Heart right ventricle (tissue), 16 donors: ENCODE data around the gene PTPRN2. TPM values are rescaled to one million over a fixed set of nuclear protein-coding genes. Genes with fewer than 3 reads are reported as not detected.
"Not testable (repeated sequence)": the region's sequence is repeated elsewhere in the genome, so short reads cannot be mapped to it uniquely, and the experiment has no call there.

Experiments used
- ATAC-seq, 8 donors: fragments of 200-7000 bp; cut with Tn5 transposase; one replicate each; pipeline ENCODE4 v1.9.1; 2020; ENCODE audit warnings: mild to moderate bottlenecking in 8 of 8, moderate library complexity in 8 of 8, moderate number of reproducible peaks in 1 of 8
- DNase-seq, 2 donors: peaks; one replicate each; pipeline ENCODE4 v3.0.0-alpha.2; 2020
- H3K27ac ChIP-seq, 10 donors: fragments of 200-600 bp; sonication (generic) in 2 of 10; one replicate each; pipeline versions ENCODE4 v1.5.0 to v1.8.0; 2020 to 2022; ENCODE audit warnings: mild to moderate bottlenecking in 3 of 10
- H3K27me3 ChIP-seq, 7 donors: fragments of 200-600 bp; one replicate each; pipeline ENCODE4 v1.8.0; 2021 to 2022; ENCODE audit warnings: mild to moderate bottlenecking in 2 of 7
- H3K36me3 ChIP-seq, 9 donors: fragments of 200-600 bp; sonication (generic) in 1 of 9; one replicate each; pipeline versions ENCODE4 v1.5.0 to v1.8.0; 2020 to 2022; ENCODE audit warnings: mild to moderate bottlenecking in 2 of 9
- H3K4me1 ChIP-seq, 9 donors: fragments of 200-600 bp; sonication (generic) in 1 of 9; one replicate each; pipeline versions ENCODE4 v1.5.0 to v1.8.0; 2020 to 2022; ENCODE audit warnings: mild to moderate bottlenecking in 4 of 9
- H3K4me3 ChIP-seq, 10 donors: fragments of 200-600 bp; sonication (generic) in 2 of 10; one replicate each; pipeline versions ENCODE4 v1.5.0 to v1.8.0; 2020 to 2022; ENCODE audit warnings: mild to moderate bottlenecking in 7 of 10, moderate library complexity in 2 of 10
- H3K9me3 ChIP-seq, 11 donors: fragments of 200-600 bp in 10 of 11; sonication (generic) in 2 of 11; one replicate each; pipeline versions ENCODE4 v1.5.0 to v1.8.0; 2013 to 2022; ENCODE audit warnings: mild to moderate bottlenecking in 2 of 11, control low read depth in 1 of 11, moderate library complexity in 1 of 11
- WGBS, 2 donors: extraction: QIAGEN DNeasy Blood & Tissue Kit; methylation state at CpG; one replicate each; pipeline ENCODE4 v1.1.7; 2013; ENCODE audit warnings: inconsistent platforms in 1 of 2; 5-methylcytosine and 5-hydroxymethylcytosine counted together
- intact Hi-C, 10 donors: fragments of 100-400 bp; cut with DNase I; formaldehyde crosslinking; loops; one replicate each; pipeline versions ENCODE4 v1.11.1 to v1.14.2; 2022
- polyA plus RNA-seq, 2 donors: library from polyadenylated mRNA; stranded (reverse); fragments of 200-250 nt; gene quantifications; one replicate each; pipeline ENCODE4 v1.2.3, GENCODE V29; 2013
- total RNA-seq, 10 donors: library from RNA; stranded (reverse); fragmentation: NEBNext Ultra II Directional in 3 of 10; extraction: Animal tissue kit (Norgen Biotek cat#: 25700) in 3 of 10; gene quantifications; one replicate each; pipeline versions ENCODE4 v1.2.1 to v1.2.4, GENCODE V29; 2021 to 2023
- TF ChIP-seq, protein P1 (sequence below), 9 donors: fragments of 200-600 bp; sonication (generic) in 2 of 9; IDR thresholded peaks; one replicate each; pipeline versions ENCODE4 v1.5.0 to v1.8.0; 2021 to 2022; ENCODE audit warnings: antibody characterized with exemption in 9 of 9, mild to moderate bottlenecking in 5 of 9, moderate library complexity in 1 of 9
- donor health status: Arrhythmogenic right ventricular cardiomyopathy.
- donor health status: ischemic (EF 13 %, LVEDD 7.1; RV severe dilation, severe dysfunction).
- donor health status: healthy with polysubstance abuse.
- donor health status: DM: no; HTN: yes; CAD: no.
- donor health status: DM: no; HTN: no; CAD: no.
- donor health status: ischemic (EF 25% LVEDD 6.9; RV normal size, moderate dysfunction).
- donor health status: ischemic (EF 25% LVEDD 5.7; RV mildly dilated, moderate dysfunction).
- donor health status: healthy.
- donor health status: DM: yes; HTN: yes; CAD: no.
- donor health status: Ischemic cardiomyopathy.
- donor health status: ischemic (EF 35%, LVEDD 5.7; RV mildly dilated, moderate dysfunction).
- donor health status: nonischemic (EF 11% LVEDD 7.7; RV severe dilation, severe dysfunction).
- donor health status: DM: yes; HTN: yes; CAD: no.
- donor health status: PGD.
- donor health status: ischemic (EF 29% LVEDD 5.4; RV normal size, mild dysfunction).
- donor health status: nonischemic (EF 23%, LVEDD 6.1; RV moderate dilation, normal function).

PTPRN2 gene
- total and polyA plus RNA-seq, 12 donors: 0.82 to 1.8 (median 1.3) TPM

DNA sequence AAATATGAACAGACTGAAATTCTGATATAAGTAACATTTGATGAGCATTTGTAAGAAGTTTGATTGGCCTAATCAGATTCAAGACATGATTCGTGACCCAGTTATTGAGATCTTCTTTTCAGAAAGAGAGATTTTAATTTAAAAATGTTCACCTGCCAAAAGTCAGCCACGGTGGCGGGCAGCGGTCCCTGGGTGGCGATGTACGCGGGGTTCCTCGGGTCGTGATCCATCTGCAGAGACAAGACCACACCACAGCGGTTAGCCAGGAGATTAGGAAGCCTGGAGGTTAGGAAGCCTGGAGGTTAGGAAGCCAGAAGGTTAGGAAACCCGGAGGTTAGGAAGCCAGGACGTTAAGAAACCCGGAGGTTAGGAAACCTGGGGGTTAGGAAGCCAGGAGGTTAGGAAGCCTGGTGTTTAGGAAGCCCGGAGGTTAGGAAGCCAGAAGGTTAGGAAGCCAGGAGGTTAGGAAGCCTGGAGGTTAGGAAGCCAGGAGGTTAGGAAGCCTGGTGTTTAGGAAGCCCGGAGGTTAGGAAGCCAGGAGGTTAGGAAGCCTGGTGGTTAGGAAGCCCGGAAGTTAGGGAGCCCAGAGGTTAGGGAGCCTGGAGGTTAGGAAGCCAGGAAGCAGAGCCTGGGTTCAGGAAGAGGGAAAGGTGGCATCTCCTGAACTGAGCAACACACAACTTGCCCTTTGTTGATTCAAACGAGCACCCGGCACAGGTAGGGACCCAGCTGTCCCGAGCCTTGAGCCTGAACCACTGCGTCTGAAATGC, 992.4 kb downstream of the PTPRN2 start:
- H3K27ac ChIP-seq: no peak overlapping the region
- H3K27me3 ChIP-seq: peaks cover 0 to 21% (median 5%) of the 10 kb centered on the region in 7 donors
- no peaks in the 10 kb centered on the region for H3K36me3 ChIP-seq
- intact Hi-C loops: no loop called here
- no peak for DNase-seq
- H3K4me1 ChIP-seq: no peaks in the 10 kb centered on the region
- ATAC-seq: no peak
- no peak overlapping the region for H3K4me3 ChIP-seq
- H3K9me3 ChIP-seq: no peaks in the 10 kb centered on the region
- TF ChIP-seq, protein P1, sequence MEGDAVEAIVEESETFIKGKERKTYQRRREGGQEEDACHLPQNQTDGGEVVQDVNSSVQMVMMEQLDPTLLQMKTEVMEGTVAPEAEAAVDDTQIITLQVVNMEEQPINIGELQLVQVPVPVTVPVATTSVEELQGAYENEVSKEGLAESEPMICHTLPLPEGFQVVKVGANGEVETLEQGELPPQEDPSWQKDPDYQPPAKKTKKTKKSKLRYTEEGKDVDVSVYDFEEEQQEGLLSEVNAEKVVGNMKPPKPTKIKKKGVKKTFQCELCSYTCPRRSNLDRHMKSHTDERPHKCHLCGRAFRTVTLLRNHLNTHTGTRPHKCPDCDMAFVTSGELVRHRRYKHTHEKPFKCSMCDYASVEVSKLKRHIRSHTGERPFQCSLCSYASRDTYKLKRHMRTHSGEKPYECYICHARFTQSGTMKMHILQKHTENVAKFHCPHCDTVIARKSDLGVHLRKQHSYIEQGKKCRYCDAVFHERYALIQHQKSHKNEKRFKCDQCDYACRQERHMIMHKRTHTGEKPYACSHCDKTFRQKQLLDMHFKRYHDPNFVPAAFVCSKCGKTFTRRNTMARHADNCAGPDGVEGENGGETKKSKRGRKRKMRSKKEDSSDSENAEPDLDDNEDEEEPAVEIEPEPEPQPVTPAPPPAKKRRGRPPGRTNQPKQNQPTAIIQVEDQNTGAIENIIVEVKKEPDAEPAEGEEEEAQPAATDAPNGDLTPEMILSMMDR (IDR thresholded peaks at IDR 0.05): no peak
- WGBS, 2 donors: 86% methylated on average over 20 of the region's 20 CpGs

GRCh38 chr7:157594306-157594705, 993.3 kb downstream of the PTPRN2 start:
- Histone ChIP-seq H3K4me3 (no peak overlapping the region), H3K4me1 (no peaks in the 10 kb centered on the region), H3K36me3 (no peaks in the 10 kb centered on the region), H3K27me3 (peaks cover 0 to 29% (median 7%) of the 10 kb centered on the region in 7 donors), H3K9me3 (no peaks in the 10 kb centered on the region), H3K27ac (no peak overlapping the region)
- ATAC-seq (no peak), DNase-seq (no peak)
- TF ChIP-seq, protein P1 (IDR thresholded peaks at IDR 0.05): no peak
- WGBS, 2 donors: 85% methylated on average over 26 of the region's 26 CpGs
- intact Hi-C loops: no loop called here

- TF ChIP-seq, protein P1 (IDR thresholded peaks at IDR 0.05): no peak
- WGBS, 2 donors: 91 to 94% methylated on average over 14 of the region's 14 CpGs
- Histone ChIP-seq H3K27me3 (peaks cover 0 to 35% (median 15%) of the 10 kb centered on the region in 7 donors), H3K36me3 (no peaks in the 10 kb centered on the region), H3K27ac (no peak overlapping the region), H3K4me3 (no peak overlapping the region), H3K4me1 (no peaks in the 10 kb centered on the region), H3K9me3 (no peaks in the 10 kb centered on the region)
- ATAC-seq (no peak), DNase-seq (no peak)
- intact Hi-C loops: no loop called here
These were observed 994.1 kb downstream of the PTPRN2 start for GRCh38 chr7:157593541-157593940.

DNA sequence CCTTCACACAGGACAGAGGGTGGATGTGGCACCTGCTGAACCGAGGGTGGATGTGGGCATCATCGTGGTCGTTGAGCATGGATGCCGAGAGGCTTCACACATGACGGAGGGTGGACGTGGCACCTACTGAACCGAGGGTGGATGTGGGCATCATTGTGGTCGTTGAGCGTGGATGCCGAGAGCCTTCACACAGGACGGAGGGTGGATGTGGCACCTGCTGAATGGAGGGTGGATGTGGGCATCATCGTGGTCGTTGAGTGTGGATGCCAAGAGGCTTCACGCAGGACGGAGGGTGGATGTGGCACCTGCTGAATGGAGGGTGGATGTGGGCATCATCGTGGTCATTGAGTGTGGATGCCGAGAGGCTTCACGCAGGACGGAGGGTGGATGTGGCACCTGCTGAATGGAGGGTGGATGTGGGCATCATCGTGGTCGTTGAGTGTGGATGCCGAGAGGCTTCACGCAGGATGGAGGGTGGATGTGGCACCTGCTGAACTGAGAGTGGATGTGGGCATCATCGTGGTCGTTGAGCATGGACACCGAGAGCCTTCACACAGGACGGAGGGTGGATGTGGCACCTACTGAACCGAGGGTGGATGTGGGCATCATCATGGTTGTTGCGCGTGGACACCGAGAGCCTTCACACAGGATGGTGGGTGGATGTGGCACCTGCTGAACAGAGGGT, 994.8 kb downstream of the PTPRN2 start:
- H3K4me3 ChIP-seq, DNase-seq, H3K27ac ChIP-seq, H3K9me3 ChIP-seq, intact Hi-C loops, ATAC-seq, H3K36me3 ChIP-seq, H3K4me1 ChIP-seq: not testable (repeated sequence)
- 94 to 96% methylated on average over 31 of the region's 31 CpGs for WGBS, 2 donors
- H3K27me3 ChIP-seq: peaks cover 0 to 37% (median 19%) of the 10 kb centered on the region in 7 donors
